Measurements from ENCODE around the gene ADAMTS17.

DNA sequence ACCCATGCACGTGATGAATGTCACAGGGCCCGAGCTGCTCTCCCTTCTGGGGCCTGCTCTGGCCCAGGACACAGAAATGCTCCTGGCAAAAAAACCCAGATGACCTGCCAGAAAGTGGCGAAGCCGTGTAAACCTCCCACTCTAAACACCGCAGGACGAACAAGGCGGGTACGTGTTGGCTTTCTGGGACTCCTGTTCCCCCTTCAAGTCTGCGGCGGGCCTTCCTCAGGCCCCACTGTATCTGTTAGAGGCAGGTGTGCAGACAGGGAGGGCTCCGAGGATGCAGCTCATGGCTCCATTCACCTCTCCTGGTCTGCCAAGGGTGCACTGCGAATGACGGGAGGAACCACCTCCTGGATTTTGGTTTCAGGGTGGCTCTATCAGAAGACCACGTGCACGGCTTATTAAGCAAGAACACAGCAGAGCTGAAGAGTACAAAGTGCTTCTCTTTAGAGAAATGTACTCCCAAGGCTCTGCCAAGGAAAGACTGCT, 173.8 kb downstream of the ADAMTS17 start:
- TF ChIP-seq, protein P1, sequence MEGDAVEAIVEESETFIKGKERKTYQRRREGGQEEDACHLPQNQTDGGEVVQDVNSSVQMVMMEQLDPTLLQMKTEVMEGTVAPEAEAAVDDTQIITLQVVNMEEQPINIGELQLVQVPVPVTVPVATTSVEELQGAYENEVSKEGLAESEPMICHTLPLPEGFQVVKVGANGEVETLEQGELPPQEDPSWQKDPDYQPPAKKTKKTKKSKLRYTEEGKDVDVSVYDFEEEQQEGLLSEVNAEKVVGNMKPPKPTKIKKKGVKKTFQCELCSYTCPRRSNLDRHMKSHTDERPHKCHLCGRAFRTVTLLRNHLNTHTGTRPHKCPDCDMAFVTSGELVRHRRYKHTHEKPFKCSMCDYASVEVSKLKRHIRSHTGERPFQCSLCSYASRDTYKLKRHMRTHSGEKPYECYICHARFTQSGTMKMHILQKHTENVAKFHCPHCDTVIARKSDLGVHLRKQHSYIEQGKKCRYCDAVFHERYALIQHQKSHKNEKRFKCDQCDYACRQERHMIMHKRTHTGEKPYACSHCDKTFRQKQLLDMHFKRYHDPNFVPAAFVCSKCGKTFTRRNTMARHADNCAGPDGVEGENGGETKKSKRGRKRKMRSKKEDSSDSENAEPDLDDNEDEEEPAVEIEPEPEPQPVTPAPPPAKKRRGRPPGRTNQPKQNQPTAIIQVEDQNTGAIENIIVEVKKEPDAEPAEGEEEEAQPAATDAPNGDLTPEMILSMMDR (IDR thresholded peaks at IDR 0.05; ENCODE audit: low read depth, low read length, missing input control): no peak
- peak; percentile 21 for TF ChIP-seq YY1 (IDR thresholded peaks at IDR 0.05)
- TF ChIP-seq HNF4A (conservative IDR thresholded peaks at IDR 0.05): peak; percentile 32 to 71
- TF ChIP-seq, protein P2, sequence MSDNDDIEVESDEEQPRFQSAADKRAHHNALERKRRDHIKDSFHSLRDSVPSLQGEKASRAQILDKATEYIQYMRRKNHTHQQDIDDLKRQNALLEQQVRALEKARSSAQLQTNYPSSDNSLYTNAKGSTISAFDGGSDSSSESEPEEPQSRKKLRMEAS (IDR thresholded peaks at IDR 0.05): no peak
- TF ChIP-seq GABPA (IDR thresholded peaks at IDR 0.05 in 1 of 2, conservative IDR thresholded peaks at IDR 0.05 in 1 of 2): no peak
- no peak for TF ChIP-seq JUND (IDR thresholded peaks at IDR 0.05)
